Ovary (tissue), 3 donors: ENCODE results near the gene ST14.

ENCODE experiments used
- EP300 ChIP-seq: sonication (generic); formaldehyde crosslinking; IDR thresholded peaks from one replicate; pipeline ENCODE4 v1.6.1; 2017; ENCODE audit warnings: antibody characterized with exemption
- TF ChIP-seq, protein P1 (sequence below), 3 donors: fragments of 450-650 bp in 2 of 3; fragments of 200-600 bp in 1 of 3; IDR thresholded peaks; one replicate each; pipeline versions ENCODE4 v1.5.1 to v1.8.0; 2016 to 2022; ENCODE audit warnings: antibody characterized with exemption in 3 of 3, mild to moderate bottlenecking in 1 of 3
- donor health status: DM: no; HTN: no; CAD: no.

DNA sequence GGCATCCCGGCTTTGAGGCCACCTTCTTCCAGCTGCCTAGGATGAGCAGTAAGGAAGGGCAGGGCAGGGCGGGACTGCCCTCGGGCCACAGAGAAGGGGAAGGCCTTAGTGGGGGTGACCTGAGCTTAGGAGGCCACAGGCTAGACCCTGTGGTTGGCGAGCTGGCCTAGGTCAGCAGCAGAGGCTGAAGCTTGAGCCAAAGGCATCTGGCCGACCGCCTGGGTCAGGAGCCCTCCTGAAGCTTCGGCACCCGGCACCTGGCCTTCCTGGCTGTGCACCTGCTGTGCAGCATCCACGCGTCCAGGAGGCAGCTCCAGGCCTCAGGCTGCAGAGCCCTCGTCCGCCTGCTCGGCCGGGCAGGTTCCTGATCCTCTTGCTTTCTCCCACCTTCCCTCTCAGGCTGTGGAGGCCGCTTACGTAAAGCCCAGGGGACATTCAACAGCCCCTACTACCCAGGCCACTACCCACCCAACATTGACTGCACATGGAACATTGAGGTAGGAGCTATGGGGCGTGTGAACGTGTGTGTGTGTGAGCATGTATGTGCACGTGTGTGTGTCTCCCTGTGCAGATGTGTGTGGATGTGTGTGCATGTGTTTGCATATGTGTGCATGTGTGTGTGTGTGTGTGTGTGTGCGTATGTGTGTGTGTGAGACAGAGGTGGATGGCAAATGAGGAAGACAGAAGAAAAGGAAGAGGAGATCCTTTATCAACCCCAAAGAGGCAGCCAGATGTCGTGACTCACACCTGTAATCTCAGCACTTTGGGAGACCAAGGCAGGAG lies 34.9 kb downstream of the ST14 start:
- TF ChIP-seq, protein P1, sequence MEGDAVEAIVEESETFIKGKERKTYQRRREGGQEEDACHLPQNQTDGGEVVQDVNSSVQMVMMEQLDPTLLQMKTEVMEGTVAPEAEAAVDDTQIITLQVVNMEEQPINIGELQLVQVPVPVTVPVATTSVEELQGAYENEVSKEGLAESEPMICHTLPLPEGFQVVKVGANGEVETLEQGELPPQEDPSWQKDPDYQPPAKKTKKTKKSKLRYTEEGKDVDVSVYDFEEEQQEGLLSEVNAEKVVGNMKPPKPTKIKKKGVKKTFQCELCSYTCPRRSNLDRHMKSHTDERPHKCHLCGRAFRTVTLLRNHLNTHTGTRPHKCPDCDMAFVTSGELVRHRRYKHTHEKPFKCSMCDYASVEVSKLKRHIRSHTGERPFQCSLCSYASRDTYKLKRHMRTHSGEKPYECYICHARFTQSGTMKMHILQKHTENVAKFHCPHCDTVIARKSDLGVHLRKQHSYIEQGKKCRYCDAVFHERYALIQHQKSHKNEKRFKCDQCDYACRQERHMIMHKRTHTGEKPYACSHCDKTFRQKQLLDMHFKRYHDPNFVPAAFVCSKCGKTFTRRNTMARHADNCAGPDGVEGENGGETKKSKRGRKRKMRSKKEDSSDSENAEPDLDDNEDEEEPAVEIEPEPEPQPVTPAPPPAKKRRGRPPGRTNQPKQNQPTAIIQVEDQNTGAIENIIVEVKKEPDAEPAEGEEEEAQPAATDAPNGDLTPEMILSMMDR (IDR thresholded peaks at IDR 0.05), result no peak
- TF ChIP-seq EP300, result no peak
